ENCODE data around the gene TTLL6. TPM values are rescaled to one million over a fixed set of nuclear protein-coding genes. Genes with fewer than 3 reads are reported as not detected.
"Not testable (repeated sequence)": the region's sequence is repeated elsewhere in the genome, so short reads cannot be mapped to it uniquely, and the experiment has no call there.

The TTLL6 gene
- total RNA-seq, 1 donor, result under 0.01 TPM

- peak overlapping the region; percentile 56 for H3K4me3 ChIP-seq (ENCODE audit: low read depth, low read length)
Measured at GRCh38 chr17:48718761-48719641, 98.0 kb downstream of the TTLL6 start.

DNA sequence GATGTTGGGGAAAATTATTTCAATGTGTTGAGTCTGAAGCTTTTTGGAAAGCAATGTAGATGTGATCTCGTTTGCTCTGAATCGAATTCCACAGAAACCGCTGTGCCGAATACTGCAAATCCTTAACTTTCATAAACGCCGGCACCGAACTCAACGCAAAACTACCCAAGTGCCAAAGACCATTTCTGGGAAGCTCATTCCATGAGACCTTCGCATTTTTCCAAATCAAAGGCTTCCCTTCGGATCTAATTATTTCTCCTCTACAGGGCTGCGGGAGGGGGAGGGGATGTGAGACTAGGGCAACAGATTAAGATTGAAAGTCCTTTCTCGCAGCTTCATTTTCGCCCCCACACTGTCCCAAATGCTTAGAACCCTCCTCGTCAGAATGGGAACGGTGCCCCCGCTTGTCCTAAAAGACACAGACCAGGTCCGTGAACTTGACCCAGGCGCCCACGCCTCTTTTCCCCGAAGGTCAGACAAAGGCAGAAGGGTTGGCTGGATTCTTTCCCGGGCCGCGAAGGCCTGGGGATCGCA lies 98.7 kb downstream of the TTLL6 start:
- TF ChIP-seq CTCF (IDR thresholded peaks at IDR 0.05; ENCODE audit: insufficient read depth, low read depth, low read length), result no peak
- peak; percentile 33 for DNase-seq (ENCODE audit: low read depth)

More at GRCh38 chr17:48718761-48719641, 98.0 kb downstream of the TTLL6 start:
- TF ChIP-seq CTCF (IDR thresholded peaks at IDR 0.05; ENCODE audit: insufficient read depth, low read depth, low read length), result no peak
- no peak for DNase-seq (ENCODE audit: low read depth)

DNA sequence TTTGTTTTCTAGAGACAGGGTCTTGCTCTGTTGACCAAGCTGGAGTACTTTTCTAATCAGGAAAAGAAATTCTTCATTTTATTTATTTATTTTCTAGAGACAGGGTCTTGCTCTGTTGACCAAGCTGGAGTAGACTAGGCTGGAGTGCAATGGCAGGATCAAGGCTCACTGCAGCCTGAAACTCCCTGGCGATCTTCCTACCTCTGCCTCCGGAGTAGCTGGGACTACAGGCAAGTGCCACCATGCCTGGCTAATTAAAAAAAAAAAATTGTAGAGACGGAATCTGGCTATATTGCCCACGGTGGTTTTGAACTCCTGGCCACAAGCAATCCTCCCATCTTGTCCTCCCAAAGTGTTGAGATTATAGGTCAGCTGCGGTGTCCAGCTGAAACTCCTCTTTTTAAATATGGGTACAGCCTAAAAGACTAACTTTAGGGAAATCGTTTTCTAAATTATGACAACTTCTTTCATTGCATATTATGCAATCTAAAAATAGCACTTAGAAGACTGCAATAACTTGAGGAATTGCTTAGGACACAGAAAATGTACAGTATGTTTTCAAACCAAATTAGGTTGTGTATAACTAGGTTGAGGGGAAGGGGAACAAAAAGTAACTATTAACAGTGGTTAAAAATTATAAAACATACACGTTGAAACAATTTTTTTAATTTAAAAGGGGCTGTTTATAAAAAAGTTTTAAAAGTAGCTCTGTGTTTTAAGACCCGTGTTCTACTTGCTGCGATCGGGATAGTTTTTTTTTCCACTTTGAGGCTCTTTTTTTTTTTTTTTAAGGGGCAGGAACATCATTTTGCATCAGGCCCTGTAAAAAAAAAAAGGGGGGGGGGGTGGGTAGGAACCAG lies 99.4 kb downstream of the TTLL6 start:
- no peak for DNase-seq (ENCODE audit: low read depth)
- TF ChIP-seq CTCF (IDR thresholded peaks at IDR 0.05; ENCODE audit: insufficient read depth, low read depth, low read length), result no peak
- H3K4me3 ChIP-seq (ENCODE audit: low read depth, low read length), result peak overlapping the region; percentile 56

More for the DNA sequence above, 98.7 kb downstream of the TTLL6 start:
- peak overlapping the region; percentile 56 for H3K4me3 ChIP-seq (ENCODE audit: low read depth, low read length)

DNA sequence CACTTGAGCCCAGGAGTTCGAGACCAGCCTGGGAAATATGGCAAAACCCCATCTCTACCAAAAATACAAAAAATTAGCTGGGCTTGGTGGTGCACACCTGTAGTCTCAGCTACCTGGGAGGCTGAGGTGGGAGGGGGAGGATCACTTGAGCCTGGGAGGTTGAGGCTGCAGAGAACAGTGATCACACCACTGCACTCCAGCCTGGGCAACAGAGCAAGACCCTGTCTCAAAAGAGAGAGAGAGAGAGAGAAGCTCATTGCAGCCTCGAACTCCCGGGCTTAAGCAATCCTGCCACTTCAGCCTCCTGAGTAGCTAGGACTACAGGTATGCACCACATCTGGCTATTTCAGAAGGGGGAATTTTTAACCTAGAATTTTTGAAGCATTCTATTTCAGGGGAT lies 100.5 kb downstream of the TTLL6 start:
- not testable (repeated sequence) for DNase-seq (ENCODE audit: low read depth); H3K4me3 ChIP-seq (ENCODE audit: low read depth, low read length)

GRCh38 chr17:48715496-48716399 lies 101.3 kb downstream of the TTLL6 start:
- no peak overlapping the region for H3K4me3 ChIP-seq (ENCODE audit: low read depth, low read length)
- DNase-seq (ENCODE audit: low read depth), result no peak
- no peak for TF ChIP-seq CTCF (IDR thresholded peaks at IDR 0.05; ENCODE audit: insufficient read depth, low read depth, low read length)

Small RNA genes lying within 50 kb of the gene (small RNA-seq; reads per million reads assigned to genes)
- not detected for gene COX6B1P2
- not detected for gene MIR3185
- gene RF02132, result not detected
- not detected for gene RF02133
- gene RN7SL125P, result not detected

Other genes starting within 250 kb of the TTLL6 start
- gene HOXB4, start 238.9 kb downstream of the TTLL6 start, total RNA-seq, result 1.7 and 1.9 TPM in 2 replicates
- 4.3 and 7.1 TPM in 2 replicates for gene HOXB3, start 227.0 kb downstream of the TTLL6 start, total RNA-seq
- 0.32 and 0.43 TPM in 2 replicates for gene HOXB5, start 223.4 kb downstream of the TTLL6 start, total RNA-seq
- 1.3 and 1.6 TPM in 2 replicates for gene HOXB6, start 212.2 kb downstream of the TTLL6 start, total RNA-seq
- 1.7 and 2.6 TPM in 2 replicates for gene HOXB7, start 206.2 kb downstream of the TTLL6 start, total RNA-seq
- not detected in 2 replicates for gene HOXB8, start 201.9 kb downstream of the TTLL6 start, total RNA-seq
- gene HOXB9, start 190.9 kb downstream of the TTLL6 start, total RNA-seq, result not detected in 2 replicates
- not detected in 2 replicates for gene PRAC1, start 94.7 kb downstream of the TTLL6 start, total RNA-seq
- not detected in 2 replicates for gene PRAC2, start 94.0 kb downstream of the TTLL6 start, total RNA-seq
- under 0.01 and 0.32 TPM in 2 replicates for gene HOXB13, start 88.5 kb downstream of the TTLL6 start, total RNA-seq
- 93.7 and 98.9 TPM in 2 replicates for gene CALCOCO2, start 13.8 kb upstream of the TTLL6 start, total RNA-seq
- 28.7 and 62.2 TPM in 2 replicates for gene ATP5MC1, start 75.6 kb upstream of the TTLL6 start, total RNA-seq
- 104 and 120 TPM in 2 replicates for gene UBE2Z, start 91.2 kb upstream of the TTLL6 start, total RNA-seq
- gene SNF8, start 127.6 kb upstream of the TTLL6 start, total RNA-seq, result 61.3 and 87.0 TPM in 2 replicates
- gene GIP, start 151.4 kb upstream of the TTLL6 start, total RNA-seq, result not detected in 2 replicates
- gene IGF2BP1, start 180.2 kb upstream of the TTLL6 start, total RNA-seq, result 2.6 and 6.4 TPM in 2 replicates